ENCODE results near the gene GNGT2. TPM values are rescaled to one million over a fixed set of nuclear protein-coding genes. Genes with fewer than 3 reads are reported as not detected.

GNGT2 gene
- 1 to 10 TPM in 1 of 2 donors, under 1 TPM in 1; 0.86 to 1.3 TPM for polyA plus RNA-seq

- Histone ChIP-seq H3K27me3 (ENCODE audit: control insufficient read depth in 1 of 2, insufficient read depth in 2 of 2, low read length in 2 of 2) (no peaks in the 10 kb centered on the region), H3K4me1 (ENCODE audit: control insufficient read depth in 2 of 2, insufficient read depth in 2 of 2, low read length in 1 of 2) (peaks cover 0 to 3% of the 10 kb centered on the region in 2 donors), H3K27ac (ENCODE audit: low read depth in 2 of 2, low read length in 1 of 2) (peak within 1 kb of the TSS; percentile 37 to 82), H3K9me3 (ENCODE audit: control insufficient read depth in 2 of 2, insufficient read depth in 1 of 2, low read depth in 1 of 2, low read length in 1 of 2) (no peaks in the 10 kb centered on the region), H3K36me3 (ENCODE audit: control insufficient read depth in 2 of 2, insufficient read depth in 2 of 2, low read length in 1 of 2) (no peaks in the 10 kb centered on the region), H3K4me3 (ENCODE audit: low read depth in 1 of 2, low read length in 2 of 2) (peak within 1 kb of the TSS; percentile 38 to 52)
- WGBS, 2 donors, result 33 to 40% methylated on average over 19 to 22 of the region's 22 CpGs
Observed at GRCh38 chr17:49210158-49211029, at the start of gene GNGT2, which contains the start of gene ABI3. Gene GNGT2 (minus strand): TSS chr17:49210574. CDS start chr17:49207422, 3,152 bp downstream. Gene ABI3 (plus strand): TSS chr17:49210707. CDS start chr17:49210725, 18 bp downstream.

- peak overlapping the region; percentile 47 to 72 for H3K4me3 ChIP-seq (ENCODE audit: low read depth in 1 of 2, low read length in 2 of 2)
- 15 to 18% methylated on average over 6 to 10 of the region's 10 CpGs for whole genome bisulfite sequencing, 2 donors
- H3K9me3 ChIP-seq (ENCODE audit: control insufficient read depth in 2 of 2, insufficient read depth in 1 of 2, low read depth in 1 of 2, low read length in 1 of 2), result no peaks in the 10 kb centered on the region
- H3K27ac ChIP-seq (ENCODE audit: low read depth in 2 of 2, low read length in 1 of 2), result peak overlapping the region in 1 of 2 donors; percentile 35
- no peaks in the 10 kb centered on the region for H3K27me3 ChIP-seq (ENCODE audit: control insufficient read depth in 1 of 2, insufficient read depth in 2 of 2, low read length in 2 of 2)
- H3K4me1 ChIP-seq (ENCODE audit: control insufficient read depth in 2 of 2, insufficient read depth in 2 of 2, low read length in 1 of 2), result peaks cover 0 to 2% of the 10 kb centered on the region in 2 donors
- H3K36me3 ChIP-seq (ENCODE audit: control insufficient read depth in 2 of 2, insufficient read depth in 2 of 2, low read length in 1 of 2), result no peaks in the 10 kb centered on the region
Observed at GRCh38 chr17:49259663-49260010, 49.3 kb upstream of the GNGT2 start.

- WGBS, 2 donors, result 84 to 86% methylated on average over 3 of the region's 3 CpGs
- Histone ChIP-seq H3K27ac (ENCODE audit: low read depth in 2 of 2, low read length in 1 of 2) (no peak overlapping the region), H3K36me3 (ENCODE audit: control insufficient read depth in 2 of 2, insufficient read depth in 2 of 2, low read length in 1 of 2) (no peaks in the 10 kb centered on the region), H3K27me3 (ENCODE audit: control insufficient read depth in 1 of 2, insufficient read depth in 2 of 2, low read length in 2 of 2) (no peaks in the 10 kb centered on the region), H3K4me3 (ENCODE audit: low read depth in 1 of 2, low read length in 2 of 2) (no peak overlapping the region), H3K4me1 (ENCODE audit: control insufficient read depth in 2 of 2, insufficient read depth in 2 of 2, low read length in 1 of 2) (peaks cover 0 to 2% of the 10 kb centered on the region in 2 donors), H3K9me3 (ENCODE audit: control insufficient read depth in 2 of 2, insufficient read depth in 1 of 2, low read depth in 1 of 2, low read length in 1 of 2) (no peaks in the 10 kb centered on the region)
Observed at GRCh38 chr17:49258394-49258793, 48.0 kb upstream of the GNGT2 start.

- Histone ChIP-seq H3K27ac (ENCODE audit: low read depth in 2 of 2, low read length in 1 of 2) (no peak overlapping the region), H3K4me1 (ENCODE audit: control insufficient read depth in 2 of 2, insufficient read depth in 2 of 2, low read length in 1 of 2) (peaks cover 0 to 2% of the 10 kb centered on the region in 2 donors), H3K9me3 (ENCODE audit: control insufficient read depth in 2 of 2, insufficient read depth in 1 of 2, low read depth in 1 of 2, low read length in 1 of 2) (no peaks in the 10 kb centered on the region), H3K4me3 (ENCODE audit: low read depth in 1 of 2, low read length in 2 of 2) (no peak overlapping the region), H3K27me3 (ENCODE audit: control insufficient read depth in 1 of 2, insufficient read depth in 2 of 2, low read length in 2 of 2) (no peaks in the 10 kb centered on the region), H3K36me3 (ENCODE audit: control insufficient read depth in 2 of 2, insufficient read depth in 2 of 2, low read length in 1 of 2) (no peaks in the 10 kb centered on the region)
- WGBS, 2 donors, result 55 to 79% methylated on average over 5 of the region's 5 CpGs
Observed at GRCh38 chr17:49255125-49255524, 44.8 kb upstream of the GNGT2 start.

- no peaks in the 10 kb centered on the region for H3K4me1 ChIP-seq (ENCODE audit: control insufficient read depth in 2 of 2, insufficient read depth in 2 of 2, low read length in 1 of 2)
- H3K4me3 ChIP-seq (ENCODE audit: low read depth in 1 of 2, low read length in 2 of 2), result no peak overlapping the region
- no peak overlapping the region for H3K27ac ChIP-seq (ENCODE audit: low read depth in 2 of 2, low read length in 1 of 2)
- H3K36me3 ChIP-seq (ENCODE audit: control insufficient read depth in 2 of 2, insufficient read depth in 2 of 2, low read length in 1 of 2), result no peaks in the 10 kb centered on the region
- H3K27me3 ChIP-seq (ENCODE audit: control insufficient read depth in 1 of 2, insufficient read depth in 2 of 2, low read length in 2 of 2), result no peaks in the 10 kb centered on the region
- 69% methylated on average over 4 of the region's 4 CpGs for WGBS, 2 donors
- H3K9me3 ChIP-seq (ENCODE audit: control insufficient read depth in 2 of 2, insufficient read depth in 1 of 2, low read depth in 1 of 2, low read length in 1 of 2), result no peaks in the 10 kb centered on the region
Observed at GRCh38 chr17:49254066-49254465, 43.7 kb upstream of the GNGT2 start.

GRCh38 chr17:49252148-49252695 is 41.8 kb upstream of the GNGT2 start:
- no peaks in the 10 kb centered on the region for H3K4me1 ChIP-seq (ENCODE audit: control insufficient read depth in 2 of 2, insufficient read depth in 2 of 2, low read length in 1 of 2)
- no peak overlapping the region for H3K4me3 ChIP-seq (ENCODE audit: low read depth in 1 of 2, low read length in 2 of 2)
- H3K27ac ChIP-seq (ENCODE audit: low read depth in 2 of 2, low read length in 1 of 2), result no peak overlapping the region
- H3K27me3 ChIP-seq (ENCODE audit: control insufficient read depth in 1 of 2, insufficient read depth in 2 of 2, low read length in 2 of 2), result no peaks in the 10 kb centered on the region
- 75 to 87% methylated on average over 6 of the region's 6 CpGs for WGBS, 2 donors
- H3K36me3 ChIP-seq (ENCODE audit: control insufficient read depth in 2 of 2, insufficient read depth in 2 of 2, low read length in 1 of 2), result no peaks in the 10 kb centered on the region
- H3K9me3 ChIP-seq (ENCODE audit: control insufficient read depth in 2 of 2, insufficient read depth in 1 of 2, low read depth in 1 of 2, low read length in 1 of 2), result no peaks in the 10 kb centered on the region

GRCh38 chr17:49249890-49250522 is 39.6 kb upstream of the GNGT2 start:
- Histone ChIP-seq H3K27me3 (ENCODE audit: control insufficient read depth in 1 of 2, insufficient read depth in 2 of 2, low read length in 2 of 2) (no peaks in the 10 kb centered on the region), H3K4me3 (ENCODE audit: low read depth in 1 of 2, low read length in 2 of 2) (no peak overlapping the region), H3K4me1 (ENCODE audit: control insufficient read depth in 2 of 2, insufficient read depth in 2 of 2, low read length in 1 of 2) (no peaks in the 10 kb centered on the region), H3K36me3 (ENCODE audit: control insufficient read depth in 2 of 2, insufficient read depth in 2 of 2, low read length in 1 of 2) (no peaks in the 10 kb centered on the region), H3K27ac (ENCODE audit: low read depth in 2 of 2, low read length in 1 of 2) (no peak overlapping the region), H3K9me3 (ENCODE audit: control insufficient read depth in 2 of 2, insufficient read depth in 1 of 2, low read depth in 1 of 2, low read length in 1 of 2) (no peaks in the 10 kb centered on the region)
- WGBS, 2 donors, result 87 to 90% methylated on average over 12 of the region's 12 CpGs

- no peak overlapping the region for H3K27ac ChIP-seq (ENCODE audit: low read depth in 2 of 2, low read length in 1 of 2)
- no peaks in the 10 kb centered on the region for H3K4me1 ChIP-seq (ENCODE audit: control insufficient read depth in 2 of 2, insufficient read depth in 2 of 2, low read length in 1 of 2)
- WGBS, 2 donors, result 25 to 26% methylated on average over 10 of the region's 10 CpGs
- no peak overlapping the region for H3K4me3 ChIP-seq (ENCODE audit: low read depth in 1 of 2, low read length in 2 of 2)
- no peaks in the 10 kb centered on the region for H3K36me3 ChIP-seq (ENCODE audit: control insufficient read depth in 2 of 2, insufficient read depth in 2 of 2, low read length in 1 of 2)
- no peaks in the 10 kb centered on the region for H3K9me3 ChIP-seq (ENCODE audit: control insufficient read depth in 2 of 2, insufficient read depth in 1 of 2, low read depth in 1 of 2, low read length in 1 of 2)
- H3K27me3 ChIP-seq (ENCODE audit: control insufficient read depth in 1 of 2, insufficient read depth in 2 of 2, low read length in 2 of 2), result no peaks in the 10 kb centered on the region
Observed at GRCh38 chr17:49249292-49249794, 39.0 kb upstream of the GNGT2 start.

- WGBS, 2 donors, result 90 to 92% methylated on average over 7 of the region's 7 CpGs
- Histone ChIP-seq H3K27me3 (ENCODE audit: control insufficient read depth in 1 of 2, insufficient read depth in 2 of 2, low read length in 2 of 2) (no peaks in the 10 kb centered on the region), H3K36me3 (ENCODE audit: control insufficient read depth in 2 of 2, insufficient read depth in 2 of 2, low read length in 1 of 2) (no peaks in the 10 kb centered on the region), H3K27ac (ENCODE audit: low read depth in 2 of 2, low read length in 1 of 2) (no peak overlapping the region), H3K4me1 (ENCODE audit: control insufficient read depth in 2 of 2, insufficient read depth in 2 of 2, low read length in 1 of 2) (no peaks in the 10 kb centered on the region), H3K9me3 (ENCODE audit: control insufficient read depth in 2 of 2, insufficient read depth in 1 of 2, low read depth in 1 of 2, low read length in 1 of 2) (no peaks in the 10 kb centered on the region), H3K4me3 (ENCODE audit: low read depth in 1 of 2, low read length in 2 of 2) (no peak overlapping the region)
Observed at GRCh38 chr17:49247944-49248343, 37.6 kb upstream of the GNGT2 start.

All from esophagus (tissue), 2 donors.